Head of caudate nucleus (tissue), 42 donors: ENCODE data around the gene VPS35L.

ENCODE experiments used
- DNase-seq, 42 donors: peaks; one replicate each; pipeline versions ENCODE4 v3.0.0 to v3.0.0-alpha.2; 2020 to 2021; ENCODE audit warnings: mixed read lengths in 7 of 42
- intact Hi-C: fragments of 100-400 bp; cut with DNase I; formaldehyde crosslinking; loops from one replicate; pipeline ENCODE4 v1.15.0; 2022

The VPS35L gene

DNA sequence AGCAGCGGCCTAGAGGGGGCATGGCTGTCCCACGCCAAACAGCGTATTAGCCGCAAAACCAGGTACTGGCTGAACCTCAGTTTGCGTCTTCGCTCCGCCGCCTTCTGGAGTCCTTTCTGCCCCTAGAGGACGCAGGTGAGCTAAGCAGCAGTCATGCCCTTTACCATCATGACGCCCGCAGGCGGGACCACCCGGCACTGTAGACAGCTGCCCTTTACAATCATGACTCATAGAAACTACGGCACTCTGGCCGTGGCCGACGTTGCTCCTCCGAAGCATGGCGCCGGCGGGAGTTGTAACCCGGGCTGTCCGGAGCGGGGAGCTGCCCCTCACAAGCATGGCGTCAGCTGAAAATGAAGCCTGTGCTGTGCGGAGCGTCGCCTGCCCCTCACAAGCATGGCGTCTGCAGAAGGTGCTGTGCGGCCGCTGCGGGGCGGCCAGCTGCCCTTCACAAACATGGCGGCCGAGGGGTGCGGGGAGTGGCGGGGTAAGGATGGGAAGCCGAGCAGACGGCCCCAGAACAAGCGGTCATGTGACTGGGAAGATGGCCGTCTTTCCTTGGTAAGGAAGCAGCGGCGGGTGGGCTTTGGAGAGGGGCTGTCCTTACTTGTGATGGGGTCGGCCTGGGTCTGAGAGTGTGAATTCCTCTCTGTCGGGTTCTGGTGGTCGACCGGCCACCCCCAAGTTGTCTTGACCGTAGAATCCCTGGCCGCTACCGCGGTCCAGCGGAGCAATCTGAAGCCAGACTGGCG lies at the start of gene VPS35L:
Gene VPS35L, plus strand, starts transcription at position 518 of the 752 bp plus-strand sequence. Its CDS starts 27 bp downstream, at position 545.
- peak; percentile 91 to 99 (median 97) for DNase-seq
- intact Hi-C loops = loop anchor here (2.0 kb wide), 1 partner anchor 33 kb away; the partner anchor contains the start of genes CCP110 and GDE1

DNA sequence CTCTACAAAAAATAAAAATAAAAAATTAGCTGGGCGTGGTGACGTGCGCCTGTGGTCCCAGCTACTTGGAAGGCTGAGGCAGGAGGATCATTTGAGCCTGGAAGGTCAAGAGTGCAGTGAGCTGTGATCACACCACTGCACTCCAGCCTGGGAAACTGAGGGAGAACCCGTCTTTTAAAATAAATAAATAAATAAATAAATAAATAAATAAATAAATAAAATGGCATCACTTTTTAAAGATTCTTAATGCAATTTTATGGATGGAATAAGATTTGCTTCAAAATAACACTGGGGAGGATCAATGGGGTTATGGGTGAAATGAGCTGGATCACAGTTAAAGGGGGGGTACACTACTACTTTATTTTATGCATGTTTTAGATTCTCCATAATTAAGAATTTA lies 48.5 kb upstream of the VPS35L start:
- no peak for DNase-seq
- intact Hi-C loops = loop anchor here (10.0 kb wide), 1 partner anchor 102 kb away; no protein-coding TSS in a partner anchor

- DNase-seq = no peak
- intact Hi-C loops = loop anchor here (10.0 kb wide), 1 partner anchor 103 kb away; no protein-coding TSS in a partner anchor
Measured at GRCh38 chr16:19507867-19508266, 47.6 kb upstream of the VPS35L start.

GRCh38 chr16:19512297-19512696 lies 43.2 kb upstream of the VPS35L start:
- intact Hi-C loops = no loop called here
- DNase-seq = no peak

DNA sequence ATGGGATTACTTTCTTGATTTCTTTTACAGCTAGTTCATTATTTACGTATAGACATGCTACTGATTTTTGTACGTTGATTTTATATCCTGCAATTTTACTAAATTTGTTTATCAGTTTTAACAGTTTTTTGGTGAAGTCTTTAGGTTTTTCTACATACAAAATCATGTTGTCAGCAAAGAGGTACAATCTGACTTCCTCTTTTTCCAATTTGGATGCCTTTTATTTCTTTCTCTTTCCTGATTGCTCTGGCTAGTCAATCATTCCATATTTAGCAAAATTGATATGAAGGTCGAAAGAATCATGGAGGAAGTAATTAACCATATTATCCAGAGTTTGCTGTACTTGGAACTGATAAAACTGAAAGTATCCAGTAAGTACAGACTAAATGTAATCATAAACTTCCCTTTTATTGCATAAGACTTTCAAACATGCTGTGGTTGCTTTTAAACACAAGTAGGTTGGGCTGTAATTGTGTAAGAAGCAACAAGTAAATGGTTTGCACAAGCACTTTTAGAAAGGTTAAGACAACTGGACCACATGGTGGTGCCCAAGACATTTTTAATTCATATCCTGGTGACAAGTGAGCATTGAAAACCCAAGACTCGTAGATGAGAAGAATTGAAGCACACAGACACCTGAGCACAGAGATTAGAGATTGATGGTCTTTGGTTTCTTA lies 42.0 kb upstream of the VPS35L start:
- DNase-seq = no peak
- intact Hi-C loops = no loop called here

DNA sequence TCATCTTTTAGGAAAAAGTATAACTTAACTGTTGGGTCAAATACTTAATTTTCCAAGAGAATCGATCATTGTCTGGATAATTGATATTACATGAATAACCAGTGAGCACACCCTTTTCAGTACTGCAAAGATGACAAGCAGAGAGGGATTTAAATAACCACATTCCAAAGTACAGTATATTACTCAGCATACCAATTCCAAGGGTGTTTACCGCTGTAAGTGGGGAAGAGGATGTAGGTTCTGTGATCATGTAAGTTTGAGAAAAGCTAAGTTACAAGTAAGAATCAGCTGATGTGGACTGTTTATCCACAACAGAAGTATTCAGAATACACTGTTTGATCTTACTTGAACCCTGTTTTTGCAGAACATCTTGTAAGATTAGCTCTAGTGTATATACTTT lies 39.7 kb upstream of the VPS35L start:
- no peak for DNase-seq
- intact Hi-C loops = no loop called here

DNA sequence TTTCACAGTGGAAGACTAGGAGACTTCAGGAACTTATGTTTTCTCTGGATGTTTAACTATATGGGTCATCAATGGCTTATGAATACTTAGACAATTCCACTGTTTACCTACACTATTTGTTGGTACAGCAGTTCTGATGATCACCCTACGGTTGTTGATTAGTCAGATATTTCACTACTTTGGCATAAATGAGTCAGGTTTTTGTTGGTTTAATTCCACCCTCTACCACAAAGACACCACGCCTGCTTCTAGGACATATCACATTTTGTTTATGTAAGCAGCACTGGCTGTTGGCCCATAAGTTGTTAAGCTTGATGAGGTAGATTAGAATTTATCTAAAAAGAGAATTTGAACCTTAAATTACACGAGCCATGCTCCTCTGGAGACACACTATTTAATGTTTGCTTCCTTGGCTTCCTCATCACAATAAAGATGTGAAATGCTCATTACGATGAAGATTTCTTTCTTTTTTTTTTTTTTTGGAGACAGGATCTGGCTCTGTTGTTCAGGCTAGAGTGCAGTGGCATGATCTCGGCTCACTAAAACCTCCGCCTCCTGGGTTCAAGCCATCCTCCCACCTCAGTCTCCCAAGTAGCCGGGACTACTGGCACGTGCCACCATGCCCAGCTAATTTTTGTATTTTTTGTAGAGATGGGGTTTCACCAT lies 37.9 kb upstream of the VPS35L start:
- intact Hi-C loops = no loop called here
- DNase-seq = no peak

GRCh38 chr16:19518388-19518787 lies 37.1 kb upstream of the VPS35L start:
- intact Hi-C loops = no loop called here
- no peak for DNase-seq

- intact Hi-C loops = loop anchor here (10.0 kb wide), 1 partner anchor 716 kb away; the partner anchor contains the start of gene ARL6IP1
- DNase-seq = no peak
Measured at GRCh38 chr16:19520861-19521331, 34.6 kb upstream of the VPS35L start.

- DNase-seq = peak; percentile 98 to 100 (median 99)
- intact Hi-C loops = loop anchor here (2.0 to 10.0 kb wide), 2 partner anchors 33 to 717 kb away; partner anchors contain the start of genes ARL6IP1 and VPS35L
Measured at GRCh38 chr16:19521471-19522396, 33.8 kb upstream of the VPS35L start, which contains the start of gene GDE1. GDE1 (minus strand) TSS chr16:19522098; CDS start chr16:19521964, 134 bp downstream.

GRCh38 chr16:19522397-19522732 lies 33.1 kb upstream of the VPS35L start:
- DNase-seq = no peak
- intact Hi-C loops = loop anchor here (2.0 to 10.0 kb wide), 2 partner anchors 32 to 718 kb away; partner anchors contain the start of genes ARL6IP1 and VPS35L

- no peak for DNase-seq
- intact Hi-C loops = loop anchor here (2.0 to 10.0 kb wide), 2 partner anchors 32 to 718 kb away; partner anchors contain the start of genes ARL6IP1 and VPS35L
Measured at GRCh38 chr16:19522760-19523159, 32.7 kb upstream of the VPS35L start.

DNA sequence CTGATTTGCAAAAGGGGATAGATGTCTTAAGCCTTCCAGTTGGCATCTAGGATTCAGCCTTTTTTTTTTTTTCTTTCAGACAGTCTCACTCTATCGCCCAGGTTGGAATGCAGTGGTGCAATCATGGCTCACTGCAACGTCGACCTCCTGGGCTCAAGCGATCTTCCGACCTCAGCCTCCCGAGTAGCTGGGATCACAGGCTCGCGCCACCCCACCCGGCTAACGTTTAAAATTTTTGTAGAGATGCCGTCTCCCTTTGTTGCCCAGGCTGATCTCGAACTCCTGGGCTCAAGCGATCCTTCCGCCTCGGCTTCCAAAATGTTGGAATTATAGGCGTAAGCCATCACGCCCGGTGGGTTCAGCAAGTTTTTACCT lies 32.3 kb upstream of the VPS35L start:
- DNase-seq = no peak
- intact Hi-C loops = loop anchor here (2.0 to 10.0 kb wide), 2 partner anchors 32 to 718 kb away; partner anchors contain the start of genes ARL6IP1 and VPS35L

DNA sequence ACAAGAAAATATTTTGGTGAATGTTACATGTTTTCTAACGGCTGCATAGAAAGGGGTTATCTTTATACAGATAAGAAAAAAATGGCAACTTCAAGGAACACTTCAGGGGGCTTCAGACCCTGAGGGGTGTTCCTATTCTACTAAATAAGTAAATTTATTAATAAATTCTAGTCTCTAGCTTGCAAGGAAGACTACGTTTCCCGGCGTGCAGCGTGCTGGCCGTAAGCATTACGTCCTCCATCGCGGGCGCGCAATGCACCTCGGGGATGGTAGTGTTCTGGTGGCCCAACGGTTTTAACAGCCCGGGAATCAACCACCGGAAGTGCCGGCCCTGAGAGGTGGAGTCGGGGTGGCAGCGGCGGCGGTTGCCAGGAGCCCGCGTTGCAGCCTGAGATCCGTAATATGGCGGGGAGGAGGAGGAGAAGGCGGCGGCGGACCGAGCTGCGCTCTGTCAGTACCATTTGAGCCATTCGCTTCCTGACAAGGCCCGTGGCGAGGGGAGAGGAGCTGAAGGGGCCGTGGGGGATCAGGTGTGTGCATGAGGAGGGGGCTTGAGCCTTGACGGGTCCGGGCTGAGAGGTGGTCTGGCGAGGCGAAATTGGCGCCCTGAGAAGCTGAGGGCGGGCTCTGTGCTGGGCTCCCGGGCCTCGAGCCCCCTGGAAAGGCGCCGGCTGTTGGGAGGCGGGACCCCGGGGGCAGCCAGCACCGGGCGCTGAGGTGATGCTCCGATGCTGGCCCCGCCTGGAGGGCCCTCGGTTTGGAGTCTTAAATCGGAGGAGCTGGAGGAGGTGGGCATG lies 31.7 kb upstream of the VPS35L start, which contains the start of gene CCP110:
Gene CCP110, plus strand, starts transcription at position 384 of the 797 bp plus-strand sequence. CDS start 3,940 bp downstream, outside the sequence.
- intact Hi-C loops = loop anchor here (2.0 to 10.0 kb wide), 2 partner anchors 31 to 719 kb away; partner anchors contain the start of genes ARL6IP1 and VPS35L
- DNase-seq = peak; percentile 98 to 100 (median 99)

GRCh38 chr16:19524356-19524615 lies 31.2 kb upstream of the VPS35L start:
- intact Hi-C loops = loop anchor here (10.0 kb wide), 1 partner anchor 719 kb away; the partner anchor contains the start of gene ARL6IP1
- peak in 13 of 42 donors; percentile 10 to 62 (median 28) for DNase-seq

DNA sequence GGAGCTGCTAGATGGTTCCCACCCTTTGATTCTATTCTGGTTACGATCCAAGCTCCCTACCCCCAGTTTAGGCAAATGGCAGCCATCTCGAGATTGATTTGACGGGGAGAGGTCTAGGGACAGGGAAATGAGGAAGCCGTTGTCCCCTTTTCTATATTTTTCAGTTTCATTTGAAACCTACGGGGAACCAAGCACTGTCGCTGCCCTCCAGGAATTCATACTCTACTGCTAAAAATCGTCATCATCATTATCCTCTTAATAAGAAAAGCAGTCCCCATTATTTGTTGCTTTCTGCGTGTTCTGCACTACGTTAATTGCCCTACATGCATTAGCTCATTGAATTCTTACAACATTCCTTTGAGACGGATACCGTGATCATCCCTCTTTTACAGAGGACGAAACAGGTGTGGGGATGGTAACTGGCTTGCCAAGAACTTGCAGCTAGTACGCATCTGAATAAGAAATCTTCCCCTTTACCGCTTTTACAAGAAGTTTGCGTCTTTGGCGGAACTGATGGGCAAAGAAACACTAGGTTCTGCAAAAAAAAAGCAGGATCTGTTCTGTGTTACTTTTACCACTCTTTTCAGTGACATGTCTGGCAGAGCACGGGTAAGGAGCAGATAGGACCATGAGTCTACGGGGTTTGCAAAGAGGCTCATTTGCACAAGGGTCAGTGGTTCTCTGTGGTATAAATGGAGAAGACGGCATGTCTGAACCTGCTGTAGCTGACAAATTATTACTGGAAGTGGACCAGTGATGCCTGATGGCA lies 30.7 kb upstream of the VPS35L start:
- intact Hi-C loops = loop anchor here (10.0 kb wide), 1 partner anchor 720 kb away; the partner anchor contains the start of gene ARL6IP1

More for the DNA sequence above, 30.7 kb upstream of the VPS35L start:
- DNase-seq = peak in 9 of 42 donors; percentile 12 to 42 (median 29)
